PC-3 (cell line): ENCODE data around the gene CHD3. TPM values are rescaled to one million over a fixed set of nuclear protein-coding genes. Genes with fewer than 3 reads are reported as not detected.

Experiments
- ATAC-seq: fragments of 200-7000 bp; cut with Tn5 transposase; 2 replicates; pipeline ENCODE4 v1.9.1; 2020; ENCODE audit warnings: mild to moderate bottlenecking, moderate library complexity
- BruUV-seq: library from RNA; stranded (reverse); fragments of 400-500 nt; replicated peaks from 2 replicates; lab custom pipeline; 2021; lab: Mats Ljungman, UMichigan
- CTCF ChIA-PET: fragments of 300-600 bp; sonication (Branson Sonifier 250); formaldehyde crosslinking; loops from one replicate; lab custom pipeline; 2022; ENCODE audit warnings: antibody characterized with exemption; lab: Charles Lee
- POLR2A ChIA-PET: fragments of 300-600 bp; sonication (Branson Sonifier 250); formaldehyde crosslinking; loops from one replicate; lab custom pipeline; 2022; ENCODE audit warnings: antibody characterized with exemption; ENCODE audit not compliant: unreplicated experiment; lab: Charles Lee
- DNase-seq: peaks from one replicate; pipeline ENCODE4 v3.0.0-alpha.2; 2015
- H2AFZ ChIP-seq: fragments of 300-600 bp; sonication (generic); 2 replicates; pipeline ENCODE4 v1.6.0; 2016; ENCODE audit warnings: antibody characterized with exemption, low read length
- H3F3A ChIP-seq: fragments of 300-600 bp; sonication (generic); one replicate; pipeline ENCODE4 v1.6.0; 2017; ENCODE audit warnings: antibody characterized with exemption, low read length, control low read depth, mild to moderate bottlenecking; ENCODE audit not compliant: unreplicated experiment
- H3K27ac ChIP-seq: fragments of 300-600 bp; sonication (generic); 2 replicates; pipeline ENCODE4 v1.5.1; 2016; ENCODE audit warnings: mild to moderate bottlenecking, low read length
- H3K27me3 ChIP-seq: fragments of 300-600 bp; sonication (generic); 2 replicates; pipeline ENCODE4 v1.6.1; 2016; ENCODE audit warnings: low read length, mixed read lengths
- H3K36me3 ChIP-seq: fragments of 300-600 bp; sonication (generic); 2 replicates; pipeline ENCODE4 v1.6.1; 2016; ENCODE audit warnings: low read depth, mixed run types, low read length, mixed read lengths
- H3K4me1 ChIP-seq: fragments of 300-600 bp; sonication (generic); 2 replicates; pipeline ENCODE4 v1.5.1; 2016; ENCODE audit warnings: low read length; ENCODE audit not compliant: insufficient read depth
- H3K4me2 ChIP-seq: fragments of 300-600 bp; sonication (generic); 2 replicates; pipeline ENCODE4 v1.6.0; 2016; ENCODE audit warnings: low read length
- H3K4me3 ChIP-seq: fragments of 300-600 bp; sonication (generic); 2 replicates; pipeline ENCODE4 v1.5.1; 2016; ENCODE audit warnings: mild to moderate bottlenecking, low read length, mixed read lengths
- H3K79me2 ChIP-seq: fragments of 300-600 bp; sonication (generic); 2 replicates; pipeline ENCODE4 v1.6.1; 2017; ENCODE audit warnings: low read length, mixed read lengths
- H3K9ac ChIP-seq: fragments of 300-600 bp; sonication (generic); 2 replicates; pipeline ENCODE4 v1.6.0; 2016; ENCODE audit warnings: mild to moderate bottlenecking, low read length
- H3K9me2 ChIP-seq: fragments of 300-600 bp; sonication (generic); replicated peaks from 2 replicates; pipeline ENCODE4 v1.6.1; 2016; ENCODE audit warnings: mixed run types, low read length, mixed read lengths
- H3K9me3 ChIP-seq: fragments of 300-600 bp; sonication (generic); 2 replicates; pipeline ENCODE4 v1.6.1; 2016; ENCODE audit warnings: low read length, mixed read lengths
- H4K20me1 ChIP-seq: fragments of 300-600 bp; sonication (generic); 2 replicates; pipeline ENCODE4 v1.6.1; 2016; ENCODE audit warnings: low read length, mixed read lengths
- EZH2 ChIP-seq: fragments of 300-600 bp; sonication (generic); IDR thresholded peaks from one replicate; pipeline ENCODE4 v1.6.1; 2017; ENCODE audit warnings: antibody characterized with exemption, mild to moderate bottlenecking, low read length; ENCODE audit not compliant: unreplicated experiment
- EZH2phosphoT487 ChIP-seq: fragments of 300-600 bp; sonication (generic); IDR thresholded peaks from 2 replicates; pipeline ENCODE4 v1.6.1; 2018; ENCODE audit warnings: mild to moderate bottlenecking, antibody characterized with exemption, low read length, borderline replicate concordance
- intact Hi-C: fragments of 100-400 bp; cut with micrococcal nuclease; formaldehyde crosslinking; loops from 2 replicates; pipeline ENCODE4 v1.9.0; 2023
- total RNA-seq: library from RNA; depleted of rRNA; stranded (reverse); fragments of >200 nt; gene quantifications from 2 replicates; pipeline ENCODE4 v1.2.3, GENCODE V29; 2014
- TF ChIP-seq, protein P1 (sequence below): fragments of 300-600 bp; sonication (generic); conservative IDR thresholded peaks from 2 replicates; pipeline ENCODE4 v1.5.1; 2017; ENCODE audit warnings: antibody characterized with exemption, low read depth, mild to moderate bottlenecking, low read length

Gene CHD3
- total RNA-seq, 1 experiment from 2014 or later, result 102 TPM

GRCh38 chr17:7846765-7847661, 41.6 kb upstream of the CHD3 start:
- intact Hi-C loops, result no loop called here
- H3F3A ChIP-seq, result no peaks in the 10 kb centered on the region
- H3K9me3 ChIP-seq, result no peaks in the 10 kb centered on the region
- peaks cover 15% of the 10 kb centered on the region for H3K4me1 ChIP-seq
- TF ChIP-seq, protein P1, sequence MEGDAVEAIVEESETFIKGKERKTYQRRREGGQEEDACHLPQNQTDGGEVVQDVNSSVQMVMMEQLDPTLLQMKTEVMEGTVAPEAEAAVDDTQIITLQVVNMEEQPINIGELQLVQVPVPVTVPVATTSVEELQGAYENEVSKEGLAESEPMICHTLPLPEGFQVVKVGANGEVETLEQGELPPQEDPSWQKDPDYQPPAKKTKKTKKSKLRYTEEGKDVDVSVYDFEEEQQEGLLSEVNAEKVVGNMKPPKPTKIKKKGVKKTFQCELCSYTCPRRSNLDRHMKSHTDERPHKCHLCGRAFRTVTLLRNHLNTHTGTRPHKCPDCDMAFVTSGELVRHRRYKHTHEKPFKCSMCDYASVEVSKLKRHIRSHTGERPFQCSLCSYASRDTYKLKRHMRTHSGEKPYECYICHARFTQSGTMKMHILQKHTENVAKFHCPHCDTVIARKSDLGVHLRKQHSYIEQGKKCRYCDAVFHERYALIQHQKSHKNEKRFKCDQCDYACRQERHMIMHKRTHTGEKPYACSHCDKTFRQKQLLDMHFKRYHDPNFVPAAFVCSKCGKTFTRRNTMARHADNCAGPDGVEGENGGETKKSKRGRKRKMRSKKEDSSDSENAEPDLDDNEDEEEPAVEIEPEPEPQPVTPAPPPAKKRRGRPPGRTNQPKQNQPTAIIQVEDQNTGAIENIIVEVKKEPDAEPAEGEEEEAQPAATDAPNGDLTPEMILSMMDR, result no peak
- no peak for TF ChIP-seq EZH2
- TF ChIP-seq EZH2phosphoT487, result no peak
- H3K9ac ChIP-seq, result no peak overlapping the region
- ATAC-seq (no peak), DNase-seq (no peak)
- BruUV-seq, result no TSS peak
- H3K36me3 ChIP-seq, result no peaks in the 10 kb centered on the region; the same call in 1 of the 2 replicates
- H3K27ac ChIP-seq, result no peak overlapping the region
- no peak overlapping the region for H3K4me3 ChIP-seq
- H3K79me2 ChIP-seq, result peaks cover 20% of the 10 kb centered on the region
- no peaks in the 10 kb centered on the region for H4K20me1 ChIP-seq
- POLR2A ChIA-PET, result no interaction called here
- no peak overlapping the region for H3K4me2 ChIP-seq
- H3K9me2 ChIP-seq, result no peaks in the 10 kb centered on the region
- no peak overlapping the region for H2AFZ ChIP-seq
- CTCF ChIA-PET, result no interaction called here
- no peaks in the 10 kb centered on the region for H3K27me3 ChIP-seq

DNA sequence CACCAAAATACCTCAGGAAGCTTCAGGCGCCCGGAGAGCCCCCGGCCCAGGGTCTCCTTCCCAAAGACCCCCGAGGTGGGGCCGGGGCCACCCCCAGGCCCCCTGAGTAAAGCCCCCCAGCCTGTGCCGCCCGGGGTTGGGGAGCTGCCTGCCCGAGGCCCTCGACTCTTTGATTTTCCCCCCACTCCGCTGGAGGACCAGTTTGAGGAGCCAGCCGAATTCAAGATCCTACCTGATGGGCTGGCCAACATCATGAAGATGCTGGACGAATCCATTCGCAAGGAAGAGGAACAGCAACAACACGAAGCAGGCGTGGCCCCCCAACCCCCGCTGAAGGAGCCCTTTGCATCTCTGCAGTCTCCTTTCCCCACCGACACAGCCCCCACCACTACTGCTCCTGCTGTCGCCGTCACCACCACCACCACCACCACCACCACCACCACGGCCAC, 40.4 kb upstream of the CHD3 start:
- no peak overlapping the region for H3K9ac ChIP-seq
- no peak for DNase-seq
- no peak overlapping the region for H3K4me2 ChIP-seq
- no peak overlapping the region for H3K4me3 ChIP-seq
- H2AFZ ChIP-seq, result no peak overlapping the region
- no peak for ATAC-seq
- no peaks in the 10 kb centered on the region for H3K9me3 ChIP-seq
- H3K9me2 ChIP-seq, result no peaks in the 10 kb centered on the region
- peaks cover 8% of the 10 kb centered on the region; the same call in 1 of the 2 replicates for H3K36me3 ChIP-seq
- H4K20me1 ChIP-seq, result no peaks in the 10 kb centered on the region
- TF ChIP-seq EZH2phosphoT487 (no peak), EZH2 (no peak)
- TF ChIP-seq, protein P1, result no peak
- H3F3A ChIP-seq, result no peaks in the 10 kb centered on the region
- no peaks in the 10 kb centered on the region for H3K27me3 ChIP-seq
- POLR2A ChIA-PET, result no interaction called here
- H3K27ac ChIP-seq, result no peak overlapping the region
- intact Hi-C loops, result no loop called here
- no TSS peak for BruUV-seq
- CTCF ChIA-PET, result no interaction called here
- peaks cover 20% of the 10 kb centered on the region for H3K79me2 ChIP-seq
- H3K4me1 ChIP-seq, result peaks cover 15% of the 10 kb centered on the region

DNA sequence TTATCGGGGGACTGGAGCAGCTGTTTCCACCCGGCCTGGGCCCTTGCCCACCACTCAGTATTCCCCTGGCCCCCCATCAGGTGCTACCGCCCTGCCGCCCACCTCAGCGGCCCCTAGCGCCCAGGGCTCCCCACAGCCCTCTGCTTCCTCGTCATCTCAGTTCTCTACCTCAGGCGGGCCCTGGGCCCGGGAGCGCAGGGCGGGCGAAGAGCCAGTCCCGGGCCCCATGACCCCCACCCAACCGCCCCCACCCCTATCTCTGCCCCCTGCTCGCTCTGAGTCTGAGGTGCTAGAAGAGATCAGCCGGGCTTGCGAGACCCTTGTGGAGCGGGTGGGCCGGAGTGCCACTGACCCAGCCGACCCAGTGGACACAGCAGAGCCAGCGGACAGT, 39.9 kb upstream of the CHD3 start:
- H3K36me3 ChIP-seq, result peaks cover 8% of the 10 kb centered on the region; the same call in 1 of the 2 replicates
- H3K4me1 ChIP-seq, result peaks cover 15% of the 10 kb centered on the region
- H3K79me2 ChIP-seq, result peaks cover 17% of the 10 kb centered on the region
- ATAC-seq, result no peak
- TF ChIP-seq EZH2, result no peak
- no peak for TF ChIP-seq EZH2phosphoT487
- TF ChIP-seq, protein P1, result no peak
- POLR2A ChIA-PET, result no interaction called here
- H4K20me1 ChIP-seq, result no peaks in the 10 kb centered on the region
- H3F3A ChIP-seq, result no peaks in the 10 kb centered on the region
- no peak overlapping the region for H3K4me2 ChIP-seq
- H3K9me3 ChIP-seq, result no peaks in the 10 kb centered on the region
- DNase-seq, result no peak
- intact Hi-C loops, result no loop called here
- H3K27ac ChIP-seq, result no peak overlapping the region
- BruUV-seq, result no TSS peak
- no peaks in the 10 kb centered on the region for H3K27me3 ChIP-seq
- no peak overlapping the region for H3K4me3 ChIP-seq
- H3K9ac ChIP-seq, result no peak overlapping the region
- H3K9me2 ChIP-seq, result no peaks in the 10 kb centered on the region
- CTCF ChIA-PET, result no interaction called here
- H2AFZ ChIP-seq, result no peak overlapping the region
